NB4 (cell line): ENCODE data around the gene GPR141.

Source experiments
- DNase-seq: peaks from one replicate; pipeline ENCODE4 v3.0.0; 2010; ENCODE audit warnings: low read depth
- H3K4me3 ChIP-seq: one replicate; pipeline ENCODE4 v1.5.1; 2011; ENCODE audit warnings: mild to moderate bottlenecking, low read depth, low read length, moderate library complexity
- MYC ChIP-seq: IDR thresholded peaks from 2 replicates; pipeline ENCODE4 v1.6.1; 2011; ENCODE audit warnings: low read depth, low read length
- POLR2A ChIP-seq: IDR thresholded peaks from 2 replicates; pipeline ENCODE4 v1.6.1; 2011; ENCODE audit warnings: mild to moderate bottlenecking; ENCODE audit not compliant: insufficient read length; ENCODE audit errors: extremely low read depth
- TF ChIP-seq, protein P1 (sequence below): IDR thresholded peaks from 2 replicates; pipeline ENCODE4 v1.6.1; 2011; ENCODE audit warnings: low read depth, low read length
- TF ChIP-seq, protein P2 (sequence below): IDR thresholded peaks from one replicate; pipeline ENCODE4 v1.5.1; 2012; ENCODE audit warnings: low read depth, low read length

GPR141 gene

DNA sequence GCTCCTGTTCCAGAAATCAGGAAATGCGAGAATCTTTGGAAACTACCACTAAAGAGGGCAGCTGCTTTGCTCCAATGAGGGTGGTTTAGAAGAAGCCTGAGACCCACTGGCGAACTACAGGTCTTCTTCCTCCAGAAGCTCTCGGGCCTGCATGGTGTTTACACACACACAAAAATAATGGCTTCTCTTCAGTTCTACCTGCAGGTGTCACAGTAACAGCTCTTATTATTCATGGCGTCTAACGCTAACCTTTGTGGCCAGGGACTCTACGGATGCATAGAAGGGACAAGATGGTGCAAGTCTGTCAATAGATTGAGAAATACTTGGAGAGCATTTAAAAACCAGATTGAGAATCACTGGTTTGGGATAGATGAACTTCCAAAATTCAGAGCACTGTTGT lies 22.4 kb downstream of the GPR141 start:
- no peak overlapping the region for H3K4me3 ChIP-seq
- peak; percentile 31 for DNase-seq
- TF ChIP-seq MYC (no peak), POLR2A (no peak)
- TF ChIP-seq, protein P1, sequence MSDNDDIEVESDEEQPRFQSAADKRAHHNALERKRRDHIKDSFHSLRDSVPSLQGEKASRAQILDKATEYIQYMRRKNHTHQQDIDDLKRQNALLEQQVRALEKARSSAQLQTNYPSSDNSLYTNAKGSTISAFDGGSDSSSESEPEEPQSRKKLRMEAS: no peak
- TF ChIP-seq, protein P2, sequence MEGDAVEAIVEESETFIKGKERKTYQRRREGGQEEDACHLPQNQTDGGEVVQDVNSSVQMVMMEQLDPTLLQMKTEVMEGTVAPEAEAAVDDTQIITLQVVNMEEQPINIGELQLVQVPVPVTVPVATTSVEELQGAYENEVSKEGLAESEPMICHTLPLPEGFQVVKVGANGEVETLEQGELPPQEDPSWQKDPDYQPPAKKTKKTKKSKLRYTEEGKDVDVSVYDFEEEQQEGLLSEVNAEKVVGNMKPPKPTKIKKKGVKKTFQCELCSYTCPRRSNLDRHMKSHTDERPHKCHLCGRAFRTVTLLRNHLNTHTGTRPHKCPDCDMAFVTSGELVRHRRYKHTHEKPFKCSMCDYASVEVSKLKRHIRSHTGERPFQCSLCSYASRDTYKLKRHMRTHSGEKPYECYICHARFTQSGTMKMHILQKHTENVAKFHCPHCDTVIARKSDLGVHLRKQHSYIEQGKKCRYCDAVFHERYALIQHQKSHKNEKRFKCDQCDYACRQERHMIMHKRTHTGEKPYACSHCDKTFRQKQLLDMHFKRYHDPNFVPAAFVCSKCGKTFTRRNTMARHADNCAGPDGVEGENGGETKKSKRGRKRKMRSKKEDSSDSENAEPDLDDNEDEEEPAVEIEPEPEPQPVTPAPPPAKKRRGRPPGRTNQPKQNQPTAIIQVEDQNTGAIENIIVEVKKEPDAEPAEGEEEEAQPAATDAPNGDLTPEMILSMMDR: no peak

DNA sequence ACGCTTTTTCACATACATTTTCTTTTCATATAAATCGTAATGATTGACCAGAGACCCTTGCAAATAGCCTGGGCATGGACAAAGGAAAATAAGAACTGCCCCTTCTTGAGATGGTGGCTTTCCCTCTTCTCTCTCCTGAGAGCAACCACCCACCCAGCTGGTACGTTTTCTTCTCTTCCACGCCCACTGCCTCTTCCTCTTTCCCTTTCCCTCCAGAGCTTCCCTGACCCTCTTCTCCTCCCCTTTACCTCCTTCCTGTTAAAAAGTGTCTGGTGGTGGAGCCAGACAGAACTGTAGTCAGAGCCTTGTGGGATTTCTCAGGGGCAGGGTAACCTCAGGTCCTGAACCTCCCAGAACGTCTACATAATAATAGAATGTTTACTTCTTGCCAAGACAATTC lies 23.2 kb downstream of the GPR141 start:
- TF ChIP-seq POLR2A (no peak), MYC (no peak)
- TF ChIP-seq, protein P1: no peak
- TF ChIP-seq, protein P2: no peak
- peak; percentile 39 for DNase-seq

DNA sequence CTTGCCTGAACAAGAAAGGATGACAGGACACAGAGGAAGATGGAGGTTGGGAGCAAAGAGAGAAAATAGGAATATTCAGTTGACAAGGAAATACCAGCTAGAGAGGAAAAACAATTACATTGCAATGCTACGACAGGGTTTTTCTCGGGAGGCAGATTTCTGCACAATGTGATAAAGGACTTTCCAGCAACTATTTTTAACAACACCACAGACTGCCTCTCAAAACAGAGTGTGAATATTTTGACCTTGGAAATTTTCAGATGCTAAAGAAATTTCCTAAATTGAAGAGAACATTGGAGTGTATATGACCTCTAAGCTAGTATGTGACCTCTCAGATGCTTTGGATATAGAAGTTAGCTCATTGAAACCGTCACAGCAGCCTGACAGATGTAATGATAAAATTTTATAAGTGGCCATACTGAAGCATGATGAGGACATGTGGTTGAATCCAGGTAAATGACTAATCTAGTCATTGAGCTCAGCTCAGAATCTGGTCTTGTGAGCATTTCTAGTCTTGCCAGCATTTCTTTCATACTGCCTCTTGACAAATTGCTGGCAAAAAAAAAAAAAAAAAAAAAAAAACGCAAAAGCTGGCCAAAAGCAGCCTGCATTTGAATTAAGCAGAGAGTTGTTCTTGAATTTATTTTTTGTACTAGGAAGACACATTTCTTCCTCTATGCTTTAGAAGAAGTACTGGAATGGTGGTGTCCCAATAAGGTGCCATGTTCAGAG lies 24.4 kb downstream of the GPR141 start:
- H3K4me3 ChIP-seq: no peak overlapping the region
- no peak for DNase-seq
- no peak for TF ChIP-seq POLR2A
- TF ChIP-seq, protein P2: no peak
- TF ChIP-seq MYC: no peak
- TF ChIP-seq, protein P1: no peak

More for the DNA sequence above, 23.2 kb downstream of the GPR141 start:
- no peak overlapping the region for H3K4me3 ChIP-seq

DNA sequence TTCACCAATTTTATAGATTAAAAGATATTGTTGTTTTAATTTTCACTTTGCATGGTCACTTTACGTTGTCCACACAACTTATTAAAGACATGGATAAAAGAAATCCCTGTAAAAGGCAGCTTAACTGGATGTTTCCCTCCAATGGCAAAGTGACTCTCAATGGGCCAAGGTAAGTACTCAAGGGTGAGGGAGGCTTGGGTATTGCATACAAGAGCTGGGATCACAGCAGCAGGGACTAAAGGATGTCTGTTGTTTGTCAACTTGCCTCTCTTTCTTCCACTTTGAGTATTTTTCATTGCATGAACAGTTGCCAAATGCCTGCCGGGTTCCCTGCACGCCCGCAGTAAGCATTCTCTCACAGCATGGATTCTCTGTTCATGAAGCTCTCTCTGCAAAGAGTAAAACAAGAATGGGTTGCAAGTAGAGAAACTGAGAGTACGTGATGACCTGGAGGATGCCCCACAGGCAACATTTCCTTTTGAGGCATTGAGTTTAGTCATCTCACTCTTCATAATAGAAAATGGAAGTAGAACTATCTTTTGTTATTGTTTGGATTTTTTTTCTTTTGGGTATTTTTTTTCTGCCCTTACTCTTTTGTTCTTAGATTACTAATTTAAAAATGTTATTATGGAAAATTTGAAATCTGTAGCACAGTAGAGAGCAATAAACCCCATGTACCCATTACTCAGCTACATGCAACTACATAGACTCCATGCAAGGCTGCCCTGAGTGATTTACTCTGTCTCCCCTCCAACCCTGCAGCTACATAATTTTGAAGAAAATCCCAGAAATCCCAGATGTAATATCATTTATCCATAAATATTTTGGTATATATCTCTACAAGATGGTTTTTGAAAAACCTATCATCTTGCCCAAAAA lies 26.3 kb downstream of the GPR141 start:
- no peak for DNase-seq

DNA sequence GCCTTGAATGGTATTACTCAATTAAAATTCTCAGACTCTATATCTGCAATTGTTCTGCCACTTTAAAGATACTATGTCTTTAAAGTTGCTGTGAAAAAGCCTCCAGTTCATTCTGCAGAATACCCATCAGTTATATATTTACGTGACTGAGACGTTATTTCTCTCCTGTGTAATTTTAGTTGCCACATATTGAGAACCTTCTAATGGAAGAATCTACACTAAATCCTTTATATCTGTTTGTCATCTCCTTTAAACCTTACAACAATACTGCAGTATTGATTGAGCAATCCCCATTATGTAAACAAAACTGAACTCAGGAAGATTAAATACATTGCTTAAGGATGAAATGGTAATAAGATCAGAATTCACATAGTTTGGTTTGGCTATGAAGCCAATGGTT lies 30.0 kb downstream of the GPR141 start:
- TF ChIP-seq, protein P1: no peak
- TF ChIP-seq MYC: no peak
- TF ChIP-seq POLR2A: no peak
- TF ChIP-seq, protein P2: no peak
- no peak overlapping the region for H3K4me3 ChIP-seq
- DNase-seq: peak; percentile 49

More for the DNA sequence above, 26.3 kb downstream of the GPR141 start:
- H3K4me3 ChIP-seq: no peak overlapping the region
- TF ChIP-seq POLR2A: no peak
- no peak for TF ChIP-seq MYC
- TF ChIP-seq, protein P2: no peak
- TF ChIP-seq, protein P1: no peak
